ENCODE measurements around the gene COL15A1. TPM values are rescaled to one million over a fixed set of nuclear protein-coding genes. Genes with fewer than 3 reads are reported as not detected.
A peak's percentile ranks its signal among the peaks of the same experiment; 100 is the strongest.

COL15A1 gene
- total RNA-seq, 1 experiment from 2014 or later = 0.04 TPM

DNA sequence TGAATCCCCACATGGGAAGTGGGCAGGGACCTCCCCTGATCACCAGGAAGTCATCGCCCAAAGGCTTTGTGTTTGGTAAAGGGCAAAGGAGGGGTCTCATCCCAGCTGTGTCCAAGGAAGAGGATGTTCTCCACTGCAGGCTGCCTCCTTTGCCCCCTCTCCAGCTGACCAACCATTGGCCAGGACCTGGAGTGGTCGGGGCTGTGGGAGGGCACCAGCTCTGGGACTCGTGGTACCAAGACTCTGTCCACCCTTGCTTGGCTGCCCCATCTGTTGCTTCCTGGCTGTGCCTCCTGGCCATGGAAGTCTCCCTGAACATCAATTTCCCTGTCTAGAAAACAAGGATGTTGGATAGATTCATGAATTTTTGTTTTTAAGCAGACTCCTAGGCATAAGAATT lies 34.1 kb downstream of the COL15A1 start:
- Histone ChIP-seq H3K9me3 (ENCODE audit: low read depth, low read length, poor library complexity, severe bottlenecking) (no peaks in the 10 kb centered on the region), H3K4me1 (ENCODE audit: insufficient read depth, low read length, poor library complexity, severe bottlenecking) (peaks cover 4% of the 10 kb centered on the region), H3K4me3 (ENCODE audit: low read depth, low read length, poor library complexity, severe bottlenecking) (no peak overlapping the region), H3K27me3 (replicated peaks; ENCODE audit: insufficient read depth, low read depth, low read length, poor library complexity) (no peaks in the 10 kb centered on the region), H3K27ac (ENCODE audit: low read depth, low read length, poor library complexity, severe bottlenecking) (no peak overlapping the region), H3K36me3 (ENCODE audit: insufficient read depth, low read length, poor library complexity, severe bottlenecking) (no peaks in the 10 kb centered on the region)
- no TSS peak for BruUV-seq (replicated peaks)
- no peak for DNase-seq (ENCODE audit: low spot score)
- TF ChIP-seq EZH2 (IDR thresholded peaks at IDR 0.05; ENCODE audit: borderline replicate concordance, low read depth, low read length, poor library complexity, severe bottlenecking) = no peak
- TF ChIP-seq, protein P1, sequence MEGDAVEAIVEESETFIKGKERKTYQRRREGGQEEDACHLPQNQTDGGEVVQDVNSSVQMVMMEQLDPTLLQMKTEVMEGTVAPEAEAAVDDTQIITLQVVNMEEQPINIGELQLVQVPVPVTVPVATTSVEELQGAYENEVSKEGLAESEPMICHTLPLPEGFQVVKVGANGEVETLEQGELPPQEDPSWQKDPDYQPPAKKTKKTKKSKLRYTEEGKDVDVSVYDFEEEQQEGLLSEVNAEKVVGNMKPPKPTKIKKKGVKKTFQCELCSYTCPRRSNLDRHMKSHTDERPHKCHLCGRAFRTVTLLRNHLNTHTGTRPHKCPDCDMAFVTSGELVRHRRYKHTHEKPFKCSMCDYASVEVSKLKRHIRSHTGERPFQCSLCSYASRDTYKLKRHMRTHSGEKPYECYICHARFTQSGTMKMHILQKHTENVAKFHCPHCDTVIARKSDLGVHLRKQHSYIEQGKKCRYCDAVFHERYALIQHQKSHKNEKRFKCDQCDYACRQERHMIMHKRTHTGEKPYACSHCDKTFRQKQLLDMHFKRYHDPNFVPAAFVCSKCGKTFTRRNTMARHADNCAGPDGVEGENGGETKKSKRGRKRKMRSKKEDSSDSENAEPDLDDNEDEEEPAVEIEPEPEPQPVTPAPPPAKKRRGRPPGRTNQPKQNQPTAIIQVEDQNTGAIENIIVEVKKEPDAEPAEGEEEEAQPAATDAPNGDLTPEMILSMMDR (conservative IDR thresholded peaks at IDR 0.05; ENCODE audit: low read depth, low read length) = no peak
- ChIA-PET POLR2A (ENCODE audit: low non-redundant PET) (no interaction called here), CTCF (no interaction called here)
- intact Hi-C loops (cut with micrococcal nuclease; ENCODE audit: unreplicated experiment) = no loop called here

DNA sequence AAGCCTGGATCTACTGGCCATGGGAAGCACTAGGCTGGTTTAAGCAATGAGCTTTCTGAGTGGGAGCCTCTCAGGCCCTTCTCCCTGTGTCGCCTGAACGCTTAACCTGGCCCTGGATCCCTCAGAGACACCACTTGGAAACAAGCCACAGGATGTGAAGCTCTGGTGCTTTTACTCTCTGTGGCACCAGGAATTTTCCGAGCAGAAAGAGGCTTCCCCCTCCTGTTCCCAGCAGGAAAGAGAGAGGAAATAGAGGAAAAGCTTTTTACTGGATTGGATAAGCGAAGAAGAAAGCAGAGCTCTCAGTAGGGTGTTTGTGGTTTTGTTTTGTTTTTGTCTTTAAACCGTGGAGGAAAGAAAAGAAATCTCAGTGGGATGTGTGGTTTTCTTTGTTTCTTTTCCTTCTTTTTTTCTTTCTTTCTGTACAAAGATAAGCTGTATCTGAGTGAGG lies 34.5 kb downstream of the COL15A1 start:
- CTCF ChIA-PET = interaction anchor here (0.5 kb wide), 1 partner anchor 1186 kb away, joined by 4 read pairs; no protein-coding TSS in a partner anchor
- BruUV-seq (replicated peaks) = no TSS peak
- Histone ChIP-seq H3K4me3 (ENCODE audit: low read depth, low read length, poor library complexity, severe bottlenecking) (no peak overlapping the region), H3K4me1 (ENCODE audit: insufficient read depth, low read length, poor library complexity, severe bottlenecking) (peaks cover 4% of the 10 kb centered on the region), H3K27ac (ENCODE audit: low read depth, low read length, poor library complexity, severe bottlenecking) (no peak overlapping the region), H3K36me3 (ENCODE audit: insufficient read depth, low read length, poor library complexity, severe bottlenecking) (no peaks in the 10 kb centered on the region), H3K27me3 (replicated peaks; ENCODE audit: insufficient read depth, low read depth, low read length, poor library complexity) (no peaks in the 10 kb centered on the region), H3K9me3 (ENCODE audit: low read depth, low read length, poor library complexity, severe bottlenecking) (no peaks in the 10 kb centered on the region)
- no peak for TF ChIP-seq EZH2 (IDR thresholded peaks at IDR 0.05; ENCODE audit: borderline replicate concordance, low read depth, low read length, poor library complexity, severe bottlenecking)
- DNase-seq (ENCODE audit: low spot score) = peak; percentile 28
- intact Hi-C loops (cut with micrococcal nuclease; ENCODE audit: unreplicated experiment) = no loop called here
- POLR2A ChIA-PET (ENCODE audit: low non-redundant PET) = no interaction called here

DNA sequence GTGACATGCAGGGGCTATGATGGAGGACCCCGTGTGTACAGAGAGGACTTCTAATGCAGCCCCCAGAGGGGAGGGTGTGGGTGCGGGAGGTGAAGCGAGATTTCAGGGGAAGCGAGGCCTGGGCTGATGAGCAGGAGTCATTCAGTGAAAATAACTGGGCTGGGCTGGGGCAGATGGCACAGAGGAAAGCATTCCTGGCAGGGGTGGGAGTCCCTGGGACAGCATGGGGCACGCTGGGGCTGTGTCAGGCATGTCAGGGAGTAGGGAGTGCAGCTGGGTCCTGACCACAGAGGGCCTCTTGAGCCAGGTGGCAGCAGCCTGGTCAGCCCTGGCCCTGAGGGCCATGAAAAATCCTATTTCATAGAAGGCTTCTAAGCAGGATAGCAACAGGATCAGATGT lies 36.6 kb downstream of the COL15A1 start:
- no TSS peak for BruUV-seq (replicated peaks)
- CTCF ChIA-PET = no interaction called here
- intact Hi-C loops (cut with micrococcal nuclease; ENCODE audit: unreplicated experiment) = no loop called here
- Histone ChIP-seq H3K9me3 (ENCODE audit: low read depth, low read length, poor library complexity, severe bottlenecking) (no peaks in the 10 kb centered on the region), H3K36me3 (ENCODE audit: insufficient read depth, low read length, poor library complexity, severe bottlenecking) (no peaks in the 10 kb centered on the region), H3K27me3 (replicated peaks; ENCODE audit: insufficient read depth, low read depth, low read length, poor library complexity) (no peaks in the 10 kb centered on the region), H3K4me1 (ENCODE audit: insufficient read depth, low read length, poor library complexity, severe bottlenecking) (peaks cover under 1% of the 10 kb centered on the region), H3K27ac (ENCODE audit: low read depth, low read length, poor library complexity, severe bottlenecking) (no peak overlapping the region), H3K4me3 (ENCODE audit: low read depth, low read length, poor library complexity, severe bottlenecking) (no peak overlapping the region)
- TF ChIP-seq EZH2 (IDR thresholded peaks at IDR 0.05; ENCODE audit: borderline replicate concordance, low read depth, low read length, poor library complexity, severe bottlenecking) = no peak
- TF ChIP-seq, protein P1 (conservative IDR thresholded peaks at IDR 0.05; ENCODE audit: low read depth, low read length) = no peak
- POLR2A ChIA-PET (ENCODE audit: low non-redundant PET) = no interaction called here
- no peak for DNase-seq (ENCODE audit: low spot score)

All from A673 (cell line).